Epidermal melanocyte (primary cell): ENCODE data around the gene DIAPH2.
"Not testable (repeated sequence)": the region's sequence is repeated elsewhere in the genome, so short reads cannot be mapped to it uniquely, and the experiment has no call there.

Experiments
- DNase-seq: peaks from one replicate; pipeline ENCODE4 v3.0.0; 2011; ENCODE audit warnings: low spot score; ENCODE audit not compliant: insufficient read length

DIAPH2 gene

DNA sequence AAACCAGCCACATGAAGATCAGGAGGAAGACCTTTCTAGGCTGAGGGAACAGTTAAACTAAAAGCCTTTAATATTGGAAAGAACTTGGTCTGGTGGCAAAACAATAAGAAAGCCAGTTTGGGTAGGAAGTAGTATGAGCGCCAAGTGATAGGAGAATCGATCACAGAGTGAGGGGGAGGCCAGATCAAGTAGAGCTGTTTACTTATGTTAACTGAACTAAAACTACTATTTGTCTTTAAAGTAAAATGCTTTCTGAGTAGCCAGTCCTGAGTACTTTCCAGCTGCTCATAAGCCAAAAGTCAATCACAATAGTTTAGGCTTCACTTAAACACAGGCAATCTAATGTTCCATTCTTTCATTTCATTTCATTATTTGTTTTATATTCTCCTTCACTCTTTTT is 136.3 kb downstream of the DIAPH2 start:
- DNase-seq: no peak

DNA sequence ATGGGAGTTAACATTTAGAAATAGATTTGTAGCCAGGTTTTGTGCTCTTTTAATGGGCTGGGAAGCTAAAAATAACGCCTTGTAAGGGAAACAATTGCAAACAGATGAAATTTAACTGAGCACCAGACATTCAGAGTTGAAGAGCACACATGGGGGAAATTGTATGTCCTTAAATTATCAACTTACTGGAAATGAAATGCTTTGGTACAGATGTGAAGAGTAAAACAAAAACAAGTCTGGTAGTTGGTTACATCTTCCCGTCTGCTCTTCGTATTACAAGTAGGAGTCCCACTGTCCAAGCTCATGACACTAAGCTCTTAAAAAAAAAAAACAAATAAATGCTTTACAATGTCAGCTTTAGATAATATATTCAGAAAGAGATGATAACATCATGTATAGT is 139.5 kb downstream of the DIAPH2 start:
- DNase-seq: no peak

DNA sequence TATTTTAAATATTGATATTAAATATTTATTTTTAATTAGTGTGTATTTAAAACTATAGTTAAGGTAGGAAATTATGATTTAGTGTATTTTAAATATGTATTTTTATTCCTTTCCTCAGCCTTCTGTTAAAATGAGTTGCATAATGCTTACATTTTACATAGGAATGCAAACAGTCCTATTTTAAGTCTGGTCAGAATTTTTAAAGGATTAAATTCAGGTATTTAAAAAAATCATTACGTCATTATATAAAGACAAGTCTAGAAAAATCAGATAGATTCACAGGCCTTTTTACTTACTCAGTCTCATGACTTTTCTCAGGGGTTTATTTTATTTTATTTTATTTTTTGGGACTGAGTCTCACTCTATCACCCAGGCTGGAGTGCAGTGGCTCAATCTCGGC is 148.7 kb downstream of the DIAPH2 start:
- no peak for DNase-seq

DNA sequence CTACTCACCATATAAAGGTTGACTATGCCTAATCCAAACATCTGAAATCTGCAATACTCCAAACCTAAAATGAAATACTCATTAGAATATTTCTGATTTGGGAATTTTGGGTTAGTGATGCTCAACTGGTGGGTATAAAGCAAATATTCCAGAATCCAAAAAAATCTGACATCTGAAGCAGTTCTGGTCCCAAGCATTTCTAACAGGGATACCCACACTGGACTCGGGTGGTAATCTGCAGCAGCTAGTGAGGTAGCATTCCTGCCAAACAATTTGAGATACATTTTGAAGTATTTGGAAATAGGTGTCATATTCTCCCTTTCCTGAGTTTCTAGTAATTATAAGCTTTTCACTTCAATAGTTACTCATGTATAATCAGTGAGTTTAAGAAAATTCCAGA is 149.5 kb downstream of the DIAPH2 start:
- DNase-seq: no peak

DNA sequence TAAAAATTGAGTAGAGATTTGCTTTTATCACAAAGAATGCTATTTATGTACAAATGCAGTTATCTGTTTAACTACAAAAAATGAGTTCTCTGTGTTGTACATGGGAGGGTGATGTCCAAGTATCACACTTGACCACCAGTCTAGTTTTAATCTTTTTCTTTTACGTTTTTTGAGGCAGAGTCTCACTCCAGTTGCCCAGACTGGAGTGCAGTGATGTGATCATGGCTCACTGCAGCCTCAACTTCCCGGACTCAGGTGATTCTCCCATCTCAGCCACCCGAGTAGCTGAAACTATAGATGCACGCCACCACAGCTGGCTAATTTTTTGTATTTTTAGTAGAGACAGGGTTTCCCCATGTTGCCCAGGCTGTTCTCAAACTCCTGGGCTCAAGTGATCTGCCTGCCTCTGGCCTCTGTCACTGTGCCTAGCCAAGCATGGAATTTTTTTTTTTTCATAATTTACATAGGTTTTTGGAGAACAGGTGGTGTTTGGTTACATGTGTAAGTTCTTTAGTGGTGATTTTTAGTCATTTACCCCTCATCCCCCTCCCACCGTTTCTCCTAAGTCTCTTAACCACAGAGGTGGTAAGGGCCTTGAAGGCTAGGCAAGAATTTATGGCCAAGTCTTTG is 151.1 kb downstream of the DIAPH2 start:
- no peak for DNase-seq

DNA sequence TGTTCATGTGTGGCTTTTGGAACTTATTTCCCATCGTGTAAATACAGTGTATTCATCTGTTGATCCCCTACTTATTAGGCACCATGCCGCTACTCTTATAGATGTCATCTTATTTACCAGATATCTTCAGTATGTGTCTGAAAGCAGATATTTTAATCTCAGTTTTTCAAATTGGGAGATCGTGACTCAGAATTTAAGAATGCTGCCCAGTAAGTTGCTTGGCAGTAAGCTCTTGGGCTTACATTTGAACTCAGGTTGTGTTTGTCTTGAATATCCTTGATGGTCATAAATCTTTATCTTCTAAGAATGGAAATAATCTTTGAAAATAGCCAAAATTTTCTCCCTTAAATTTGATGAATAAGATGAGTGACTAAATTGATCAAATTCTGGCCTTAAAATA is 153.2 kb downstream of the DIAPH2 start:
- DNase-seq: no peak

DNA sequence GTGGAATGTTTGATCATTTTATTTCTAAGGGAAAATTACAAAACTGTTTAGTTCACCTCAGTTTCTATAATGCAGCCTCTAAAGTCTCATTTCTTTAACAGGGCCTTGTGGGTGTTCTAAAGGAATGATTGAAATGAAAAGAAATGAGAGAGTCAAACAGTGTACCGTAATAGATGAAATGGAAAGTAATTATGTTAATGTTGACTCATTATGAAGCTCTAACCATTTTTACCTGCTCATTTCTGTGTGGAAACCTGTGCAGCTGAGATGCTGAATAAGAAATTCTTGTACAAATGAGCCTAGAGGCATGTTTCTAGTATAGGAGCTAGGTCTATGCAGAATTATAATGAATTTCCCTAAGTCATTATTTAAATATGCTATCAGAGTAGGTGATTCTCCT is 153.9 kb downstream of the DIAPH2 start:
- DNase-seq: no peak

DNA sequence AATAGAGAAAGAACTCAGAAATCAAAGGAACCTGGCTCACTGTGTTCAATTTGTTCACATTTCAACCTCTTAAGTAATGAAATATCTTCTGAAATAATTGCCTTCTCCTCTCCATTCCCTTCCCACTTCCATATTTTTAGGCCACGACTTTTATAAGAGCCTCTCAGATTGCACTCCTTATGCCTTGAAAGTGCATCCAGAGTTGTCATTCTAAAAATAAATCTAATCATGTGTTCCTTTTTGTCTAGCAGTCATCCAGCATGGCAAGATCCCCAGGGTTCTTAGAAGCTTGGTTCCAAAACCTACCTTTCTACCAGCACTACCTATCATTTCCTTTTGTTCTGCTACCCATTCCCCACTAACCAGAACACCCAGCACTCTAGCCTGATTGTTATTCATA is 156.7 kb downstream of the DIAPH2 start:
- DNase-seq: no peak

DNA sequence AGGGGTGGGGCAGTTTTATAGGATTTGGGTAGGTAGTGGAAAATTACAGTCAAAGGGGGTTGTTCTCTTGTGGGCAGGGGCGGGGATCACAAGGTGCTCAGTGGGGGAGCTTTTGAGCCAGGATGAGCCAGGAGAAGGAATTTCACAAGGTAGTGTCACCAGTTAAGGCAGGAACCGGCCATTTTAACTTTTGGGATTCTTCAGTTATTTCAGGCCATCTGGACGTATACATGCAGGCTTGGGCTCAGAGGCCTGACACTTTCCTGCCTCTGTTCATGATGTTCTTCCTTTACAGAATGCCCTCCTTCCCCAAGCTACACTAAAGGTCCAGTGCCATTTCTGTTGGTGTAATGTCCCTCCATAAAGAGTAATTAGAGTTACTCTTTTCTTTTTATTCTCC is 157.2 kb downstream of the DIAPH2 start:
- not testable (repeated sequence) for DNase-seq

DNA sequence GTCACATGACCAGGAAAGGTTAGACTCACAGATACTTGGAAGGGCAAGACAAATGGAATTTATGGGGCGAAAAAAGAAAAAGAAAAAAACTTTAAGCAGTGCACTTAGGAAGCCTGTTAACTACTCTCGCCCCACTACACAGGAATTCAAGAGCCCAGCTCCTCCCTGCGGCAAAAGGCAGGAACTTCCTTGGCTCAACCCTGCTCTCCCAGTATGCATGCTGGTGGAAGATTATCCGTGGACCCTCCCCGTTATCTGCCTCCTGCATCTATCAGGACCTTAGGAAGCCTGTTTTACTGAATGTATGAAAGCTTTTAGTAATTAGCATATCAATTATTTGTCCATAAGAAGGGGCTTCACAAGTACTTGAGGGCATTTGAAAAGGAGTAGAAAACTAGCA is 158.9 kb downstream of the DIAPH2 start:
- DNase-seq: no peak

DNA sequence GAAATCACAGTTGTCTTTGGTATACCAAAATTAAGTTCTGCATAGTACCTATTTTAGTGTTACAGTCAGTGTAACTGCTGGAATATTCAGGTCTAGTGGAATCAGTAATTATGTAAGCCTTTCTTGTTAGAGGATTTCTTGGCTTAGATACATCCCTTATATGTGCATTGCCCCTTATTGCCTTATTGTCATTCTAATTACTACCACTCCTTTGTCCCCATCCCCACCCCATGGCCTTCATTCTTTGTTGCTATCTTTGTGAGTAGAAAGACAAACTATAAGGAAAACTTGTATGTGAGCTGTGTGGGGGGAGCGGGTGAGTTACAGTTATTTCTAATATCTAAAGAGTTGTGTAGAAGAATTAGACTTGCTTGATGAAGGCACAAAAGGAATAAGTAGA is 162.2 kb downstream of the DIAPH2 start:
- DNase-seq: no peak

DNA sequence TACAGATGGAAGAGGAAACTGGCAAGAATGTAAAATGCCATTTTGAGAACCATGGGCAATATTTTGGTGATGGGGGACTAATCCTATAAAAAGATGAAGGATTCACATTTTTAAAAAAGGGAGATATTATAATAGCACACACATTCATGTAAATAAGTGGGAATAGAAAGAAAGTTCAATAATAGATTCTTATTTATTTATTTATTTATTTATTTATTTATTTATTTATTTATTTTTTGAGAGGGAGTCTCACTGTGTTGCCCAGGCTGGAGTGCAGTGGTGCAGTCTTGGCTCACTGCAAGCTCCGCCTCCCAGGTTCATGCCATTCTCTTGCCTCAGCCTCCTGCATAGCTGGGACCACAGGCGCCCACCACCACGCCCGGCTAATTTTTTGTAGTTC is 174.8 kb downstream of the DIAPH2 start:
- not testable (repeated sequence) for DNase-seq

DNA sequence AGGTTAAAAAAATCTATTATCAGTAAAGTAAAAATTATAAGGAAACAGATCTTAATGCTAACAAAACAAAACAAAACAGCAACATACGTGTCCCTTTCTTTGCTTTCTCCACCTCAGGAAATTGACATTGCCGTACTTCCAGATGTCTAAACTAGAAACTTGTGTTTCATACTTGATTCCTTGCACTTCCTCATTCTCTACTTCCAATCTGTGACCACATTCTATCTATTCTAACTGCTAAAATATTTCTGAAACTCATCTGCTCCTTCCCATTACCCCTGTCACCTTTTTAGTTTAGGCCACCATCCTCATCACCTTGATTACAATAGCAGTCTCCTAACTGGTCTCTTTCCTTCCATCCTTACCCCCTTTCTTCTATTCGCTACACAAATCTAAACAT is 176.6 kb downstream of the DIAPH2 start:
- DNase-seq: no peak

DNA sequence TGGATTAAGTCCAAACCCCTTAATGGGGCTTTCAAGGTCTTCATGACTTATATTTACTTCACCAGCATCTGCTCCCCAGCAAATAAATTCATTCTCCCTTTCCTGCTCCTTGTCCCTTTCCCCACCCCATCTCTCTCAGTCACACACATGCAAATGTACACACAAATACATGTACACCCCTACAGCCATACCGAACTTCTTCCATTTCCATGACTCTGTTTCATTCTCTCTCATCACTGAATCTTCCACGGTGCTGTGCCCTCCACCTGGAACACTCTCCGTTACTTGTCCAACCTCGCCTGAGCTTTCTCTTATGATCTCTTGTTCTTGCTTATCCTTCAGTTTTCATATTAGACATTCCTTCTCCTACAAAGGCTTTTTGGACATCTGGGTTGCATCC is 177.0 kb downstream of the DIAPH2 start:
- no peak for DNase-seq

DNA sequence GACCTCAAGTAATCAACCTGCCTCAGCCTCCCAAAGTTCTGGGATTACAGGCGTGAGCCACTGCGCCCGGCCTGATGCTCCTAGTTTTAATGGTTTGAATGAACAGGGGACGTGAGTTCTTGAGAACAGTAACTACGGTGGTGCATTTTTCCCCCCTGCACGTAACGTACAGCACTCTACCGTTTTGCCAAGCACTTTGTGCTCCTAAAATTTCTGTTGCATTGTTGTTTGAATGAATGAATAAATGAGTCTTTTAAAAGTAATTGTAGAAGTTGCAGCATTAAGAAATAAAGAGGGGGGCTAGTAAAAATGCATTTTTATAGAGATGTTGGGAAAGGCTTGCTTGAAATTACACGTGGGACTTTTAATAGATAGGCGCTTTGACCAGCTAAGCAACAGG is 199.0 kb downstream of the DIAPH2 start, which contains the start of gene RPA4:
Gene RPA4 (plus strand): TSS at position 301 of the 400 bp plus-strand sequence. CDS start 403 bp downstream, outside the sequence.
- DNase-seq: no peak

DNA sequence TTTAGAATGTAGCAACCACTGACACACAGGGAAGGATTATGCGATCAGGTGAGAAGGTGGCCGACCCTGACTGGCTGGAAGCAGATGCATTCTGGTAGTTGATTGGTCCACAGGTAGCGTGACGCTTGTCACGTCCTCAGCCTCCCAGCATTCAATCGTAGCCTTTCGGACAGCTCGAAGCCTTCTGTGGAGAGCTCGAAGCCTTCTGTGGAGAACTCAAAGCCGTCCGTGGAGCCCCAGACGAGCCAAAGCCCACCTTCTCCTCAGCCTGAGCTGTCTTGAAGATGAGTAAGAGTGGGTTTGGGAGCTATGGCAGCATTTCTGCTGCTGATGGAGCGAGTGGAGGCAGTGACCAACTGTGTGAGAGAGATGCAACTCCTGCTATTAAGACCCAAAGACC is 199.4 kb downstream of the DIAPH2 start:
- no peak for DNase-seq

DNA sequence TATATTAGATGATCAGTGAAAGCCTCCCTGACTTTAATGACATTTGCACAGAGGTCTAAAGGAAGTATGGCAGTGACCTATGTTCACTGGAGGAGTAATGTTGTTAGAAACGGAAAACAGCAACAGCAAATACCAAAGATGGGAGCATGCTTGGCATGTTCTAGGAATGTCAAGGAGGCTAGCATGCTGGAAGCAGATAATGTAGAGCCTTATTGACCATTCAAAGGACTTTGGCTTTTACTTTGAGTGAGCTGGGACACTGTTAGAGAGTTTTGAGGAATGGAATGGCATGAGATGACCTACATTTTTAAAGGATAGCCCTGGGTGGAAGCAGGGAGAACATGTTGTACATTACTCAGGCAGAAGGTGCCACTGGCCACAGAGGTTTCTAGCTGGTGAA is 205.1 kb downstream of the DIAPH2 start:
- no peak for DNase-seq

DNA sequence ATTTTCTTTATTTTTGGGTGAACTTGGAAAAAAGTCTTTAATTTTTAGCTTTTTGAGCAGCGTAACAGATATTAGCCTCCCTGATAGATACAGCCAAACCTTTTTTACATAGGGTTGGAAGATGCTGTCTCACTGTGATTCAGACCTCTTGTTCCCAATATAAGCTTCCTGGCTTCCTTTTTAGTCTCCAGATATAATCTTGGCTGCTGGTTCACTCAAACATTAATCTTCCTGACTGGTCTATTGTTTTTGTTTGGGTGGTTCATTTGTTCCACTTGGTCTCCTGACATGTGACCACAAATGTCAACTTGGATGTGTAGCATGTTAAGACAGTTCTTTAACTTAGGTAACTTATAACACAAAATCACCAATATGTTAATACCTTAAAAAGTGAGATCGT is 222.1 kb downstream of the DIAPH2 start:
- DNase-seq: no peak

DNA sequence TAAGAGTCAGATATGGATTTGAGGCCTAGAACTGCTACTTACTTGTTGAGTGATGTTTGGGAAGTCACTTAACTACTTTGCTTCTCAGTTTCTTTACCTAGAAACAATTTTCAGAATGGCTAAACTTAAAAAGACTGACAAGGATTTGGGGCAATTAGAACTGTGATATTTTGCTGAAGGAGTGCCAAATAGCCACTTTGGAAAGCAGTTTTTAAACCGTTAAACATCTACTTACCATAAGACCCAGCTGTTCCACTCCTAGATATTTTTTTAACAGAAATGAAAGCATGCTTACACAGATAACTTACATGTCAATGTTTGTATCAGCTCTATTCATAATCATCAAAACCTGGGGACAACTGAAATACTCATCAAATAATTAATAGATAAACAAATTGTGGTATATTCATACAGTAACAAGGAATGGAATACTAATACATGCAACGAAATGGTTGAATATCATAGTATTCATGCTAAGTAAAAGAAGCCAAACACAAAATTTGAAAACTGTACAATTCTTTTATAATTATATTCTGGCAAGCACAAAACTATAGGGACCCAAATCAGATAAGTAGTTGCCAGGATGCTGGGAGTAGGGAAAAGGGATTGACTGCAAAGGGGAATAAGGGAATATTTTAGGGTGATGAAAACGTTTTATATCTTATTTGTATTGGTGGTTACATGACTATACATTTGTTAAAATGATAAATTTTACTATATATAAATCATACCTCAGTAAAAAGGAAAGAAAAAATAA is 223.1 kb downstream of the DIAPH2 start:
- DNase-seq: no peak

DNA sequence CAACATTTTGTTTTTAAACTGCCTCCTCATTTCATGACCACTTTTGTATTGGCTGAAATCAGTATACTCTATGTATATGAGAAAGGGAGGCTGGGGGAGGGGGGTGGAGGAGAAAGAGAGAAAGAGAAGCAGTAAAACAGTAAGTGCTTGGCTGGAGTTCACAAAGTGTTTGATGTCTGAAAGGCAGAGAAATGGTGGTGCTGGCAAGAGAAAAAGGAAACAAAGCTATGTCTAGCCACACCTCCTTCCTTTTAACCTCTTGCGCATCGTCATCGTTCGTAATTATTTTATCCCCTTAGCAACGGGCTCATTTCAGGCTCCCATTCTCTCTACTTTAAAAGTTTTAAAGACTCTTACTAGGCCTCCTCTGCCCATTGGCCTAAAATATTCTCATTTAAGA is 224.6 kb downstream of the DIAPH2 start:
- DNase-seq: no peak

DNA sequence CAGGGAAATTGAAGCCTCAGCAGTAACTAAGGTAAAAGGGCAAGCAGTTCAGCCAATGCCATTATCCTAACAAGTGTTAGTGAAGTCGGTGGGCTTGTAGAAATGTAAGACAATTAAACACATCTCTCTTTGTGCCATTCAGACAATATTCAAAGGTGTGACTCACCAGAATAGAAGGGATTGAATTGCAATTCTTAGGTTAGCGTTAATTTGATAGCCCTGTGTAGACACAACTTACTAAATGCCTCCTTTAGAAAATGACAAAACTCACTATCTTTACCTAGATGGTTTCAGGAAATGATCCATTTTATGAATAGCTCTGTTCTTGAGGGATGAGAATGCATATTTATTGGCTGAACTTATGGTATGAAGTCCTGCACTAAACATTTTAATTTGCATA is 234.2 kb downstream of the DIAPH2 start:
- no peak for DNase-seq

DNA sequence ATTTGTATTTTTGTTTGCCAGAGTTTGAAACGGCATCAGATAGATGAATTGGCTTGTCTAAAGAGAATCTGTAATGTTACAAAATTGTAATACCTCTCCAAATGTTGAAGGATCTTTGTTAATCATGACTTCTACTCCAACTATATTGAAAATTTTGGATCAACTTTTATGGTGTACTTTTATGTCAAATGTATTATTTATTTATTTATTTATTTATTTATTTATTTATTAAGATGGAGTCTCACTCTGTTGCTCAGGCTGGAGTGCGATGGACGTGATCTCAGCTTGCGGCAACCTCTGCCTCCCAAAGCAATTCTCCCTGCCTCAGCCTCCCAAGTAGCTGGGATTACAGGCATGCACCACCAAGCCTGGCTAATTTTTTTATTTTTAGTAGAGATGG is 235.0 kb downstream of the DIAPH2 start:
- DNase-seq: no peak

DNA sequence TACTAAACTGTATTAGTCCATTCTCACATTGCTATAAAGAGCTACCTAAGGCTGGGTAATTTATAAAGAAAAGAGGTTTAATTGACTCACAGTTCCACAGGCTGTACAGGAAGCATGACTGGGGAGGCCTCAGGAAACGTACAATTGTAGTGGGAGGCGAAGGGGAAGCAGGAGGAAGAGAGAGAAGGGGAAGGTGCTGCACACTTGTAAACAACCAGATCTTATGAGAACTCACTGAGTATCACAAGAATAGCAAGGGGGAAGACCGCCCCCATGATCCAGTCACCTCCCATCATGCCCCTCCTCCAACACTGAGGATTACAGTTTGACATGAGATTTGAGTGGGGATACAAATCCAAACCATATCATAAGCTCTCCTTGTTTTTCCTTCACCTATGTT is 239.9 kb downstream of the DIAPH2 start:
- DNase-seq: no peak
